ENCODE results near the gene MINDY2.
"Not testable (repeated sequence)": the region's sequence is repeated elsewhere in the genome, so short reads cannot be mapped to it uniquely, and the experiment has no call there.

MINDY2 gene

DNA sequence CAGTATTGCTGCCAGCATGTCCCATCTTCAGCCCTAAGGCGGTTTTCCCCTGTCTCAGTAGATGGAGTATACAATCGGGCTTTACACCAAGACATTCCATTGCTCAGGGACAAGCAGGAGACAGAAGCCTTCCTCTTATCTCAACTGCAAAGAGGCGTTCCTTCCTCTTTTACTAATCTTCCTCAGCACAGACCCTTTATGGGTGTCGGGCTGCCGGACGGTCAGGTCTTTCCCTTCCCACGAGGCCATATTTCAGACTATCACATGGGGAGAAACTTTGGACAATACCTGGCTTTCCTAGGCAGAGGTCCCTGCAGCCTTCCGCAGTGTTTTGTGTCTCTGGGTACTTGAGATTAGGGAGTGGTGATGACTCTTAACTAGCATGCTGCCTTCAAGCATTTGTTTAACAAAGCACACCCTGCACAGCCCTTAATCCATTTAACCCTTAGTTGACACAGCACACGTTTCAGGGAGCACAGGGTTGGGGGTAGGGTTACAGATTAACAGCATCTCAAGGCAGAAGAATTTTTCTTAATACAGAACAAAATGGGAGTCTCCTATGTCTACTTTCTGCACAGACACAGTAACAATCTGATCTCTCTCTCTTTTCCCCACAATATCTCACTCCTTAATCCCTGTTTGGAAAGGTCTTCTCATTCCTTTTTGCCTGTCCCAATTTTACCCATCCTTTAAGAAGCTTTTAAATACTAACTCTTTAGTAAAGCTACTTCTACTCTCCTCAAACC, 62.8 kb downstream of the MINDY2 start:
- DNase-seq, result not testable (repeated sequence)

DNA sequence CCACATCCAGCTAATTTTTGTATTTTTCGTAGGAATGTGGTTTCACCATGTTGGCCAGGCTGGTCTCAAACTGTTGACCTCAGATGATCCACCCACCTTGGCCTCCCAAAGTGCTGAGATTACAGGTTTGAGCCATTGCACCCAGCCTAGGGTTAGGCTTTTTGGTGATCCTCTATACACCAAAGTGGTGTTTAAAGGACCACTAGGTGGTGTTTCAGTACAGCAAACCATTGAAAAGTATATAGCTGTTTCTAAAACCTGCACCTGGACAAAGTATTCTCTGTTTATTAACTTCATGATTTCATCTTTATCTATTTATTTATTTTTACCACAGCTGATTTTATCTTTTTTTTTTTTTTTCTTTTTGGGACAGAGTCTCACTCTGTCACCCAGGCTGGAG, 68.4 kb downstream of the MINDY2 start:
- DNase-seq, result no peak

DNA sequence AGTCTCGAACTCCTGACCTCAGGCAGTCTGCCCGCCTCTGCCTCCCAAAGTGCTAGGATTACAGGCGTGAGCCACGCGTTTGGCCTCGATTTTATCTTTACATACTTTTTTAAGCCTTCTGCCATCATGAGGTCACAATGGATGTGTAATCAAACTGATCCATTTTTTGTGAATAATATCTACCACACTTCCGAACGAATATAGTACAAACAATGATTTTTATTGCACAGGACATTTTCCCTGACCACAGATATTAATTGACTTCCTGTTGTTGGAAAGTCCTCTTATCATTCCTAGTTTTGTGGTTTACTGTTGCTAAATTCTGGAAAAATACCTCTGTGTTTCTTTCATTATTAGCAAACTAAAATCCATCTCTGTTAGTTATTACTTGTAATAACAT, 68.9 kb downstream of the MINDY2 start:
- DNase-seq, result no peak

DNA sequence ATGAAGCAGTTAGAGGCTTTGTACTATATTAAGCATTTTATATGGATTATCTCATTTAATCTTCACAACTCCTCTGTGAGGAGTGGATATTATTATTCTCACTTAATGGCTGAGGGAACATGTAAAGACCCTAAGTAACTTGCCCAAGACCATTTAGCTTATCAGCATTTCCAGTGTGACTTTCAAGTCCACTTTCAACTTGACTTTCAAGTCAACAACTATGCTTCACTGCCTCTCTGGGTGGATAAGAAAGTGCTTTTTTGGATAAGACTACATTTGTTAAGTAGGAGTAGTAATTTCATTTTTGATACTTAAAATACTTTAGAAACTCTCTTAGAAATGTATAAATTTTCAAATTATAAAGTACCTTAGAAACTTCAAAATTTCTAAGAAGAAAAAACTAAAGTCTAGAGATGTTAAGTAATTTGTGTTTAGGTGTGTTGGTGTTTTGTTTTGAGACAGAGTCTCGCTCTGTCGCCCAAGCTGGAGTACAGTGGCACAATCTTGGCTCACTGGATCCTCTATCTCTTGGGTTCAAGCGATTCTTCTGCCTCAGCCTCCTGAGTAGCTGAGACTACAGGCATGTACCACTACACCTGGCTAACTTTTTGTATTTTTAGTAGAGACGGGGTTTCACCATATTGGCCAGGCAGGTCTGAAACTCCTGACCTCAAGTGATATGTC, 71.8 kb downstream of the MINDY2 start:
- DNase-seq, result no peak

DNA sequence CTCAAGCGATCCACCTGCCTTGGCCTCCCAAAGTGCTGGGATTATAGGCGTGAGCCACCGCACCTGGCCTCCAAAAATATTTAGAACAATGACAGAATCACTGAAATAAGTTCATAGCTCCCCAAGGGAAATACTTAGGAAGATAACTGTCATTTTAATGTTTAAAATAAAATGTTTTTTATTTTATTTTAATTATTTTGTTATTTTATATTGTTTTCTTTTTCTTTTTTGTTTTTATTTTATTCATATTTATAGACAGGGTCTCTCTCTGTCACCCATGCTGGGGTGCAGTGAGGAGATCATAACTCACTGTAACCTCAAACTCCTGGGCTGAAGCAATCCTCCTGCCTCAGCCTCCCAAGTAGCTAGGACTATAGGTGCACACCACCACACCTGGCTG, 80.1 kb downstream of the MINDY2 start:
- DNase-seq, result not testable (repeated sequence)

DNA sequence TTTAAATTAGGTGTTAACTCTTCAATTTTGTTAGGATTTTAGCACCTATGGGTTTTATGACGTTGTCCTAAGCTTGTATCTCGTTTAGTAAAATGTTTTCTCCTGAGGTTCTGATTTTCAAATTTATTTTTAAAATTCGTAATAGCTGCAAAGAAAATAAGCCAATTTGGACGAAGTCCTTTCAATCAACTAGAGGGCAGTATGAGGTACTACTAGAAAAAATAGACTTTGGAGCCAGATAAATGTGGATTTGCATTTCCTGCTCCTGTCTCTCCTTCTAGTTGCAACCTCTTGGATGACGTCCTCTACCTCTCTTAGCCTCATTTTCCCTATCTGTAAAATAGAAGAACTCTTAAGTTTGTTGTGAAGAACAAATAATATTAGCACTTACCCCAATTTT, 81.2 kb downstream of the MINDY2 start:
- DNase-seq, result no peak

DNA sequence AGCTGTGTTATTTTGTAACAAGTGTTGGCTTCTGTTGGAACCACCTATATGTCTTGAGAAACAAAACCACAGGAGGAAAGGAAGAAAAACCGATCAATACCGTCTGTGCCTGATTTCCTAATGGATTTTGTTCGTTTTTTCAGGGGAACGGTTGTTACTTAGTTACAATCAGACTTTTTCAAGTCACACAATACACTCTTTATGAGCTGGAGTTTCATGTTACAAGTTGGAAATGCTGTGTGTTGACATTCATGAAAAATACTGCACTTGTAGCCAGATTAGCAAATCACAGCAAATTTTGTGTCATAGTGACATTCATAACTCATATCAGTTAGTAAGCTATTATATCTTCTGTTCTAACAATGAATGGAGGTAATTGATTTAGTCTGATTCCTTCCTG, 83.5 kb downstream of the MINDY2 start:
- DNase-seq, result no peak

DNA sequence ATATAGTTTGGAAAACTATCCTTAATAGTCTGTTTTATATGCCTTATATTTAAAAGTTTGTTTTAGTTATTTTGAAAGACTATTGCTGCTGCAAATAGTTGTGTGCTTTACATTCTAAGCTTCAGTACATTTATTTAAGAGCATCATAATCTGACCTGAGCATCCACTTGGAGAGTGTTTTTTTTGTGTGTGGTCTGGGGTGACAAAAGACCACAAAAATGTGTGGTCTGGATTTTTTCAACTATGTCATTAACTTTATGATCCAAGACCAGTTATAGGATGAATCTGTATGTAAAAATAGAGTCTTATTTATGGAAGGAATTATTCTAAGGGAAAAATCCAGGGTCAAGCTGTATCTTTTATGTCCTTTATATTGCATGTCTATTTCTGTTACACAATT, 85.0 kb downstream of the MINDY2 start:
- no peak for DNase-seq

DNA sequence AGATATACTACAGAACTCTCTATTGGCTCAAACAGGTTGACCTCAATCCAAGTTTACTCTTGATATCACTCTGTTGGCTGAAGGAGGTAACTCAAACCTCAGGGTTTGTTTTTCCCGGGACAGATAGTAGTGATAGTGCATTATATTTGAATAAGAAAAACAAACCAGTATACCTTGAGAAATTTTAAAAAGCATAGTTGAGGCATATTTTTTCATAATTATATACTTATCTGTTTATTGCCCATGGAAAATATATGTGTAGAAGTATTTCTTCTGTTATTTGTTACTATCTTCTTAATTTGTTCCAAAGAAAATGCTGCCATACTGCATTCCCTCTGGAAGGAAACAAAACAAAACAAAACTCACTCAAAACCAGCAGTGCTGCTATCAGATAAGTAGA, 85.5 kb downstream of the MINDY2 start:
- not testable (repeated sequence) for DNase-seq

DNA sequence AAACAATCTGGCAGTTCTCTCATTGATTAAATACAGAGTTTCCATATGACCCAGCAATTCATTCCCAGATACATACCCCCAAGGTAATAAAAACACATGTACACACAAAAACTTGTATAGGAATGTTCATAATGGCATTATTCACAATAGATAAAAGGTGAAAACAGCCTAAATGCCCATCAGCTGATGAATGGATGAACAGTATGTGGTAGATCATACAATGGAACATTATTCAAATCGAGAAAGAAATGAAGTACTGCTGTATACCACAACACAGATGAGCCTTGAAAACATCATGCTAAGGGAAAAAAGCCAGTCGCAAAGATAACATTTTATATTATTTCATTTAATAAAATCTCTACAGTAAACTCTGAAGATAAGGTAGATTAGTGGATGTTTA, 91.2 kb downstream of the MINDY2 start:
- DNase-seq, result no peak

DNA sequence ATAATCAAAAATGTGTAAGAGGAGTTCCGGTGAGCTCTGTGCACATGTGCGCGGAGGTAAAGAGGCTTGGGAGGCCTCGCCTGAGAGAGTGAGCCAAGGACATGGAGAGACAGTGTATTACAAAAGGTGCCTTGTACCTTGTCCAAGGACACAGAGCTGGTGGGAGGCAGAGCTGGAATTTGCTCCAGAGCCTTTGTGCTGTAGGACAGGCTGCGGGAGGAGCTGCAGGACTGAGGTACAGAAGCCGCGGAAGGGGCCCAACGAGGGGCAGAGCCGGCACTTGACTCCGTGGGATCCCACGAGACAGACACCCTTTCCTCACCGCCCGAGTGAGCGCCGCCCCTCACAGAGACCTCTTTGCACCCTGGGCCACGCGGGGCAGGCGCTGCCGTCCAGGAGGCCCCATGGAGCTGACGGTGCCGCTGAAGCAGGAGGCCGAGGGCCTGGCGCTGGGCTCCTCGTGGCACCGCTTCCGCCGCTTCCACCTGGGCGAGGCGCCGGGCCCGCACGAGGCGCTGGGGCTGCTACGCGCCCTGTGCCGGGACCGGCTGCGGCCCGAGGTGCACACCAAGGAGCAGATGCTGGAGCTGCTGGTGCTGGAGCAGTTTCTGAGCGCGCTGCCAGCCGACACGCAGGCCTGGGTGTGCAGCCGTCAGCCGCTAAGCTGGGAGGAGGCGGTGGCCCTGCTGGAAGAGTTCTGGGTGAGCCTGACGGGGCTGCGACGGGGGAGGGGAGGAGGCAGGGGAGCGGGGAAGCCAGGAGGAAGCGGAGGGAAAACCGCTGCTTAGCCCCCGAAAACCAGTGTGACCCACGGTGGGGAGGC, 93.7 kb downstream of the MINDY2 start:
- no peak for DNase-seq

DNA sequence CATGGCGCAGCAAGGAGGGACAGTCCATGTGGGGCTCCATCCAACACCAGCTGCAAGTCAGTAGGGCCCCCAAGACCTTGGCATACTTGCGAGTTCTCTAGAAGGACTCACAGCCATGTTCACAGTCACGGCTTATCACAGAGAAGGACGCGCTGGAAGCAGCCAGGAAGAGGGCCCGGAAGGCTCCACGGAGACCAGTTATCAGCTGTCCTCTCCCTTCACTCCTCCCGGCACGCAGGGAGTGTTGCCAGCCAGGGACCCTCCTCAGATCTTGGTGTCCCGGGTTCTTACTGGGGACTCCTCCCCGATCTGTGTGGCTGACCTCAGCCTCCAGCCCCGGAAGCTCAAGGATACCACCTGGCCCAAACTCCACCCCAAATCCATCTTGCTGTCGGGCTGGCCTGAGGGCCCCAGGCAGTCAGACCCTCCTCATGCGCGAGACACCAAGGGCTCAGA, 94.4 kb downstream of the MINDY2 start:
- DNase-seq, result no peak

DNA sequence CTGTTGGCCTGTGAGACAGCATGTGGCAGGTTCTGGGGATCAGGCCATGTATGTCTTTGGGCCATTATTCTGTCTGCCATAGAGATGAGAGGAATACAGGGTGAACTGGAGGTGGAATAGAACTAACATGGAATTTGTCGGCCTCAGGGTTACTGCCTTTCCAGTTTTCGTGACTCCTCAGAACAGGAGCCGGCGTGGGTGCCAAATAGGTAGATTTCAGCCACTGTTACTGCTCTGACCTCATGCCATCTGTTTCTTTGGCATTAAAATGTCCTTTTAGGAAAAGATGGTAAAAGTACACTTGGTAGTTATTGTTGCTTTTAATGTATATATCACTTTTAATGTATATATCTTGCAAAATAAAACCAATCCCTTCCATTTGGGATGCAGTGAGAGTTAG, 96.8 kb downstream of the MINDY2 start:
- no peak for DNase-seq

DNA sequence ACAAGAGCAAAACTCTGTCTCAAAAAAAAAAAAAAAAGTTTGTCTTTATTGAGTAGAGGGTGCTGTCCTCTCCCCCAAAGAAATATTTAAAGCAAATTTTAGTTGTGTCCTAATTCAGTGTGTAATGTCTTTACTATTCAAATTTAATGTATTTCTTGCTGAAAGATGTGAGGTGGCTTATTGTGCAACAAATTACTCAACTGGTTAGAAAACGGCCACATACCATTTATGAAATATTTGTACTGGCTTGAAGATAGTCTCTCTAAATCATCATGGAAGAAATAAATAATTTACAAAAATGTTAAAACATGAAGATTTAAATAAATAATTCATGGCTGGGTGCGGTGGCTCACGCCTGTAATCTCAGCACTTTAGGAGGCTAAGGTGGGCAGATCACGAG, 99.3 kb downstream of the MINDY2 start:
- DNase-seq, result no peak

DNA sequence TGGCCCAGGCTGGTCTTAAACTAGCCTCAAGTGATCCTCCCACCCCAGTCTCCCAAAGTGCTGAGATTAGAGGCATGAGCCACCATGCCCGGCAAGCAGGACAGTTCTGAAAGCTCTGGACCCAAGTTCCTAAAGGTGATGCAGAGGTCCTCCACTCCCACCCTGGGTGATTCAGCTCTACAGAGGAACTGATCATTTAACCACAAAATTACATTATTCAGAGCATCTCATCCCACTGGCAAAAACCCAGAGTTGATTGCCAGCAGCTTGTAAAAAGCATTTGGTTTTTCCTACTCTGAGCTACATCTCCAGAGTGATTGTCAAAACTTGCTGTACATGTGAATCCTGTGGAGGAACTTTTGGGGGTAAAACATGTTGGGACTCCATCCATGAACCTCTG, 102.2 kb downstream of the MINDY2 start:
- DNase-seq, result no peak

DNA sequence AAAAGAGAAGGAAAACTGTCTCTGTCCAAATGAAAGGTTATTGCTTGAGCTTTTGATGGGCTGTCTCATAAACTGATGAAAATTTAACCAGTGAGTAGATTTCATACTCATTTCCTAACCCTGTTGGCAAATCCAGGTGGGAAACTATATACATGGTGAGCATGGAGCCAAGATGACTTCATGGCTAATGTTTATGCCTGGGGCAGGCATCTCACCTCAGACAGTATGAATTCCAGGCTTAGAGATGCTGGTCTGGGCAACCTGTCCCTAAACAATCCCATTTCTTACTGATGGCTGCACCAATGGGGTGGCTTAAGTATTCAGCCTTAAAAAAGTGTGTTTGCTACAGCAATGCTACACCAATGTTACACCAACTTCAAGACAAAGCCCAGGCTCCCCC, 104.2 kb downstream of the MINDY2 start:
- no peak for DNase-seq

DNA sequence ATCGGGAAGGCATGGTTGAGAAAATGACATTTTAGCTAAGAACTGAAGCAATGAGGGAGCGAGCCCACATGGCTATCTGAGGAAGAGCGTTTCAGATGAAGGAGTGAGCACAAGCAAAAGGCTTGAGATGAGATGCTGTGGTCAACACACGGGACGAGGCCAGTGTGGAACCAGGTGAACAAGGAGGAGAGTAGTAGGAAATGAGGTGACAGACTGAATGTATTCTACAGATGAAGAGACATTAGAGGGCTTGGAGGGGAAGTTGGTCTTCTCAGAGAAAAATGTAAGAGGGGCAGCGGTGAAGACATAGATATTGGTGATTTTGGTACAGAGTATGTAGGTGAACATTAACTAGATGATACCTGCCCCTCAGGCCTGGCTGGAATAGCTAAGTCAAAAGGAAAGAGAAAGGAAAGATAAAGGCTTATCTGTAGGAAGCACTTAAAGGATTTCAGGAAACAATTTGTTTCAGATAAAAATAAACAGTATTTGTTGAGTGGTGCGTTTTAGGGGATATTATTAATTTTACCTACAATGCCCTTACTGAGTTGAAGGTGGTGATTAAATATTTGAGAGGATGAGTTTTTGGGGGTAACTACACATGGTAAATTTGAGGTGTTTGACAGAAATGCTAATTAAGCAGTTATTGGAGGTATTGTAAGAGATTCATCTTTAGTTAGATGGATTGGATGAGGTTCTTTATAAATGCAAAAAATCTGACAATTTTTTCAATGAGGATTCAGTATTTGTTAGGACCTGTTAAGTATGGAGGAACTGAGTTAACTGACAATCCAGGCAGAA, 105.4 kb downstream of the MINDY2 start:
- DNase-seq, result no peak

DNA sequence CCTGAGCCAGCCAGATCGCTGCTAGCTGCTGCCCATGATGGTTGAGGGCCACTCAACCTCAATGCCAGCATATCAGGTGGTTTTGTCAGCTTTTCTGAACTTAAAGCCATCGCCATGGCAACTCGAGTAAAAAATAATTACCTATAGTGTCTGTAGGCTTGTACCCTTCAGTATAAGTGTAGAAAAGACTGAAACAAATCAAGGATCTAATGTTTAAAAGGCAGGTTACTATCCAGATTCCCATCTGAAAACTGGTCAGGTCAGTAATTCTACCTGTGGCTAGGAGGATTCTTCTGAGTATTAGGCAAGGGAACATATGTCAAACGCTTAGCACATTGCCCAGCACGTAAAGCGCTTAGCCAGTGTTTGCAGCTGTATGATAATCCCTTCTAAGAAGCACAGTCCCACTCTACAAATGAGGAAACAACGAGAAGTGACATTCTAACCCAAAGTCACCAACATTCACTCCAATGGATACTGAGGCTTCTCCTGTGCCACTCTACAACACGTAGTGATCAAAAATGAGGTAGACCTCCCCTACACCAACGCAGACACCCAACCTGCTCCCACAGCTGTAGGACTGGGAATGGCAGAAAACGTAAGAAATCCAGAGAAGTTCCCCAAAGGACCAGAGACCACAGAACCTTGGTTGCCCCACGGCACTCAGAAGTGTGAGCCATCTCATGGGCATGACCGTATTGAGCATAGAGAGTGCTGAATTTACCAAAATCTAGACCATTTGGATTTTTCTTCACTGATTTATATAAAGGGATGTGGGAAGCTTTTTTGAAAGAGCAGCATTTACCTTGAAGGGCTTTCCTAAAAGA, 107.1 kb downstream of the MINDY2 start:
- DNase-seq, result no peak

DNA sequence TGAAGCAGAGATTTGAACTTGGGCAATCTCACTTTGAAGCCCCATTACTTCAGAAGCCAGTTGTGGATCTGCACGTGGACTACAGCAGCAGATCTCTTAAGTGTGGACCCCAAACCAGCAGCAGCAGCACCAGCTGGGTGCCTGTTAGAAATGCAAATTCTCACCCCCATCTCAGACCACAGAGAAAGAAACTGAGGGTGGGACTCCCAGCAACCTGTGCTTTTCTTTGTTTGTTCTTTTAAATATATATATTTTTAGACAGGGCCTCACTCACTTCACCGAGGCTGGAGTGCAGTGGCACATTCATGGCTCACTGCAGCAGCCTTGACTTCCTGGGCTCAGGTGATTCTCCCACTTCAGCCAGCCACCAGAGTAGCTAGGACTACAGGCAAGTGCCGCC, 109.2 kb downstream of the MINDY2 start:
- no peak for DNase-seq

DNA sequence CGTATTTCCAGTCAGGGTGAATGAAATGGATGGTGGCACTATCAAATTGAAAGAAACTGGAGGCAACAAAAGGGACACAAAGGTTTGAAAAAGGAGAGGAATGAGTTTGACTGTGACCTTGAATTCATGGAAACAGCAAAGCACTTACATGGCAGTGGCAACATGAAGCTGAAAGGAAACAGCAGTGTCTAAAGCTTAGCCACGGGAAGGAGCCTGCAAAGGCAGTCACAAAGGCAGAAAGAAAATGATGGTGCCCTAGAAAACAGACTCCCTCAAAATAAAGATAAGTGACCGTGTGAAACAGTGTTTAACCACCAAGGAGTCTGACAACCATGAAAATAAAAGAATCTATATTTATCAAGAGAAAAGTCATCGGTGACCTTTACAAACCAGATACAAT, 111.1 kb downstream of the MINDY2 start:
- DNase-seq, result no peak

DNA sequence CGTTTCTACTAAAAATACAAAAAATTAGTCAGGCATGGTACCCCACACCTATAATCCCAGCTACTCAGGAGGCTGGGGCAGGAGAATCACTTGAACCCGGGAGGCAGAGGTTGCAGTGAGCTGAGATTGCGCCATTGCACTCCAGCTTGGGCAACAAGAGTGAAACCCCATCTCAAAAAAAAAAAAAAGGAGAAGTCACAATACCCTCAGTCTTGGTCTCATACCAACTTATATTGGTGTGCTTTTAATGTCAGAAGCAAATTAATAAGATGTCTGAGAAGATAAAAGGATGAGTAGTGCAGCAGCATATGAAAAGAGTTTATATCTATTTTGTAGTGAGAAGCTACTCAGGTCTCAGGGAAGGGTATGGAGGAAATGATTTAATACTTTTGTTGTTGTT, 112.8 kb downstream of the MINDY2 start:
- DNase-seq, result not testable (repeated sequence)

DNA sequence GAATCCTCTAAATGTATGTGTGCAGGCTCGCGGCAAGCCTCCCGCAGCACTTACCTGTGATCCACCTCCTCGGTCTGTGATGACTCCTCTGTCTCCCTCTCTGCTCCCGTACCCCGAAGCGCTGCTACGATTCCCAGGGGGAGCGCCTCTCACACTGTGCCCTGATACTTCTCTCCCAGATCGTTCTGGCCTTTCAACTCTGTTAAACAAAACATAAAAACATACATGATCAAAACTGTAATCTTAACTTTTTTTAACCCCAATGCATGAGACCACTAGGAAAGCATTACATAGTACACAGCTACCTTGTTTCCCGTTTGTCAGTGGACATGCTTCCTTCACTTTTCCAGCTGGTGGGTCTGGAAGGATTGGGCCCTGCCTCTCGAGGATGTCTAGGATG, 115.8 kb downstream of the MINDY2 start:
- no peak for DNase-seq

All from CD4-positive, alpha-beta T cell treated with Interleukin-12 subunit alpha and Interleukin-12 subunit beta, for 1 hour (primary cell).